B cell (primary cell): ENCODE results near the gene ABCD4. TPM values are rescaled to one million over a fixed set of nuclear protein-coding genes. Genes with fewer than 3 reads are reported as not detected.

ENCODE experiments used
- polyA plus RNA-seq: library from polyadenylated mRNA; depleted of rRNA; stranded (reverse); fragments of >200 nt; gene quantifications from 2 replicates; pipeline ENCODE4 v1.2.3, GENCODE V29; 2012
- total RNA-seq, 2 donors: library from RNA; stranded (reverse); fragments of 120-200 nt in 1 of 2; gene quantifications; 1 replicate in 1 of 2; 2 replicates in 1 of 2; pipeline versions ENCODE4 v1.2.3 to v1.2.4, GENCODE V29; 2013 to 2022

The ABCD4 gene
- total and polyA plus RNA-seq, 2 donors (not counting 1 experiment from before 2014, with no cell fraction given) = 90.0 to 125 TPM

Other genes starting within 250 kb of the ABCD4 start
- gene ALDH6A1, start 218.5 kb downstream of the ABCD4 start, total RNA-seq = 14.9 and 16.7 TPM in 2 replicates
- 2.8 and 3.5 TPM in 2 replicates for gene ALDH6A1, start 218.5 kb downstream of the ABCD4 start, polyA plus RNA-seq
- 13.1 and 15.5 TPM in 2 replicates for gene LIN52, start 218.0 kb downstream of the ABCD4 start, total RNA-seq
- gene LIN52, start 218.0 kb downstream of the ABCD4 start, polyA plus RNA-seq = 3.9 and 4.6 TPM in 2 replicates
- gene VSX2, start 63.5 kb downstream of the ABCD4 start, total RNA-seq = not detected in 2 replicates
- not detected in 2 replicates for gene VSX2, start 63.5 kb downstream of the ABCD4 start, polyA plus RNA-seq
- gene VRTN, start 45.5 kb upstream of the ABCD4 start, total RNA-seq = not detected in 2 replicates
- not detected in 2 replicates for gene VRTN, start 45.5 kb upstream of the ABCD4 start, polyA plus RNA-seq
- gene SYNDIG1L, start 123.3 kb upstream of the ABCD4 start, total RNA-seq = not detected in 2 replicates
- 0.16 and 0.22 TPM in 2 replicates for gene SYNDIG1L, start 123.3 kb upstream of the ABCD4 start, polyA plus RNA-seq
- 93.8 and 95.3 TPM in 2 replicates for gene NPC2, start 190.4 kb upstream of the ABCD4 start, total RNA-seq
- gene NPC2, start 190.4 kb upstream of the ABCD4 start, polyA plus RNA-seq = 150 and 154 TPM in 2 replicates
- 28.3 and 30.0 TPM in 2 replicates for gene ISCA2, start 190.8 kb upstream of the ABCD4 start, total RNA-seq
- 7.5 and 14.1 TPM in 2 replicates for gene ISCA2, start 190.8 kb upstream of the ABCD4 start, polyA plus RNA-seq